HL-60/S4 treated with retinoic acid at 250 ng/mL for 4 days and 3 days (cell line): ENCODE results near the gene ACP2.

Experiments used
- in situ Hi-C: fragments of 300-500 bp; cut with MboI; formaldehyde crosslinking; loops from 2 replicates; pipeline ENCODE4 v1.7.0; 2022; ENCODE audit warnings: low sequenced_read_pairs

ACP2 gene

DNA sequence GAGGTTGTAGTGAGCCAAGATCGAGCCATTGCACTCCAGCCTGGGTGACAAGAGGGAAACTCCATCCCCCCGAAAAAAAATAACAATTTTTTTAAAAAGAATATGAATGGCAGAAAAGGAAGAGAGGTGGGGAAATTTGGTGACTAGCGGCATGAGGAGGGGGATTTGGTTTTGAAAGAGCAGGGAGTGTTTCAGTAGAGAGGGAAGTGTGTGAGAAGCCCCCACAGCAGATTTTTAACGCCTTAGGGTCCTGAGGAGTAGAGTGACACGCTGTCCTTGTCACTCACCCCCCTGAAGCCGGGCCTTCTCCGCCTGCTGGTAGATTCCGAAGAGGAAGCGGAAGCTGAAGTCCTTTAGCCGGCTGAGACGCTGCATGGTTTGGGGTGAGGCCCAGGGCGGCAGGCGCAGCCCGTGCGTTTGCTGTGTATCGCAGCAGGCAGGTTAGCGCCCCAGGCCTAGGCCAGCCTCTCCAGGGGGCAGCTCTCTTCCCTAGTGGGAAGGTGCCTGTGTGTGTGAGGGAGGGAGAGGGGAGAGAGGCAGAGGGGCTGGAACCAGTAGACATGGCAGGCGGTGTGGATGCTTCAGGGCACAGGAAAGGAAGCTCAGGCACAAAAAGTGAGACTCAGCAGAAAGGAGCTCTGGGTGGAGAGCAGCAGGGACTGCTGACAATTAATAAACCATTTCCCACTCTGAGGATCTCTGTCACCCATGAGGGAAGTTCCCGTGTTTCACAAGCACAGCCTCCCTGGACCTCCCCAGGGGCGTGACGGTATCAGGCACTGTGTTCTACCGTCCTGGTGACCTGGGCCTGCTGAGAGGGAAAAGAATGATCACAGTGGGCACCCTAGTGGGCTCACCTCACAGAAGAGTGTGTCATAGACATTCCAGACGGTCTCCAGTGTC is 3.9 kb downstream of the ACP2 start:
- in situ Hi-C loops = no loop called here

- in situ Hi-C loops = no loop called here
These were observed 5.2 kb downstream of the ACP2 start for GRCh38 chr11:47243454-47243853.

DNA sequence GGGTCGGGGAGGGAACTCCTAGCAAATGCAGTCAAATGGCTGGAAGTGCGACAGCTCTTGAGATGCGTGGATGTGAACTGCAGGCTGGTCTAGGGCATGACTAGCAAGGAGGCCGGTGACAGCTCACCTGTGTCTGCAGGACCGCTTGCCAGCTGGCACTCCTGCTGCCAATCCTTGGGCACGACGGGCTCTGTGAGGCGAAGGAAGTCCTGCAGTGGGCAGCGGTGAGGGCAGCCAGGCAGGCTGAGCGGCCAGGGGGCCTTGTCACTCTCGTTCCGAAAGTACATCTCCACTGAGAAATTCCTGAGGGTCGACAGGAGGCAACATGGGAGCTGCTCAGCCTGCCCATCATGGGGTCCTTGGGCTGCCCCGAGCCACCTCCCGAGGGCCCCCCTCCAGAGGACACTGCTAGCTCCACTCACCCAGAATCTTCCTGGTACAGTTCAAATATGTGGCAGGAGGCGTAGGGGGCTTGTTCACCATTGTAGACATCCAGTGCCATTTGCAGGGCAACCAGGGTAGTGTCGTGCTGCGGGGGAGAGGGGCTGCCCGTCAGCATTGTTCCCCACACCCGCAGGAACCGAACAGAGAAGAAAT is 5.9 kb downstream of the ACP2 start:
- in situ Hi-C loops = no loop called here

- in situ Hi-C loops = no loop called here
These were observed 6.7 kb downstream of the ACP2 start for GRCh38 chr11:47241841-47242301.

DNA sequence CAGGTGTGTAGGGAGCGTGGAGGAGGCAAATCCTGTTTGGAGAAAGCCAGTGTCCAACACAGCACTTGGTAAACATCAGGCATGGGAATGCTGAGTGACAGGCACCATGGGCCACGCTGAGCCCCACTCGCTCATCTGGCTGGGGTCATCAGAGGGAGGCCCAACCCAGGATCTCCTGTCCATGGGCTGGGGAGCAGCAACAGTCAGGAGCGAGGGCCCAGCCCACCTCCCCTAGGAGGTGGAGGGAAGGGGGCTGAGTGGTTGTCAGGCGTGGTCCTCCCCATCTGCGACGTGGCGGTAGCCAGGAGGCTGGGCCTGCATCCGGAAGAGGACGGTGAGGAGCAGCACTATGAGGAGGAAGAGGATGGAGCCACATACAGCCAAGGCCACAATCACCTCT is 8.8 kb downstream of the ACP2 start:
- in situ Hi-C loops = no loop called here

- in situ Hi-C loops = no loop called here
These were observed 12.1 kb downstream of the ACP2 start for GRCh38 chr11:47236482-47236881.

- in situ Hi-C loops = no loop called here
These were observed 13.5 kb downstream of the ACP2 start for GRCh38 chr11:47235163-47235562.

GRCh38 chr11:47234669-47235100 is 13.9 kb downstream of the ACP2 start:
- in situ Hi-C loops = no loop called here

GRCh38 chr11:47233989-47234668 is 14.5 kb downstream of the ACP2 start:
- in situ Hi-C loops = no loop called here

- in situ Hi-C loops = no loop called here
These were observed 15.6 kb downstream of the ACP2 start for GRCh38 chr11:47233051-47233450.

DNA sequence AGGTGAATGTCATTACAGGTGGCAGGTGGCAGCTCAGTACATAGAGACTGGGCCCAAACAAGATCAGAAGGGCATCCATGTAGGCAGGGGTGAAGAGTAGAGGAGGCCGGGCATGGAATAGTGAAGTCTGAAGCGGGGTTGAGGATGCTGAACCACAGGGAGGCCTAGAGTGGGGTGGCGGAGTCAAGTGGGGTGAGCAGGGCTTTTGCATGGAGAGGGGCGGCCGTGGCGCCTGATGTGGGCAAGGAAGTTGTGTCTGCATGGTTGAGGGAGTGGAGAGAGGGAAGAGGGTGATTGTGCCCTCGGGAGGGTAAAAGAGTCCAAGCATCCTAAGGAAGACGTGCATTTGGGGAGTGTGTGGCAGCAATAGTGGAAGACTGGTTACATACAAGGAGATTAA is 19.5 kb downstream of the ACP2 start:
- in situ Hi-C loops = no loop called here

- in situ Hi-C loops = no loop called here
These were observed 22.8 kb downstream of the ACP2 start for GRCh38 chr11:47225552-47226400.

DNA sequence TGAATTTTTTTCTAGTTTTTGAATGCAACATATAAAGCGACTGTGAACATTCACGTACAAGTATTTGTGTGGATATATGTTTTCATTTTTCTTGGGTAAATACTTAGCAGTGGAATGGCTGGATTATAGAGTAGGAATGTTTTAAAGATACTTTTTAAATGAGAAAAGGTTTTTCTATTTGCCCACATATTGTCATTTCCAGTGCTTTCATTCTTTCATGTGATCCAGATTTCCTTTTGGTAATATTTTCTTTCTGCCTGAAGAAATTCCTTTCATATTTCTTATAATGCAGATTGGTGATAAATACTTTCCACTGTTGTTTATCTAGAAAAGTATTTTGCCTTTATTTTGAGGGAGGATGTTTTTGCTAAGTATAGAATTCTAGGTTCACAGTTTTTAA is 25.9 kb downstream of the ACP2 start:
- in situ Hi-C loops = no loop called here

DNA sequence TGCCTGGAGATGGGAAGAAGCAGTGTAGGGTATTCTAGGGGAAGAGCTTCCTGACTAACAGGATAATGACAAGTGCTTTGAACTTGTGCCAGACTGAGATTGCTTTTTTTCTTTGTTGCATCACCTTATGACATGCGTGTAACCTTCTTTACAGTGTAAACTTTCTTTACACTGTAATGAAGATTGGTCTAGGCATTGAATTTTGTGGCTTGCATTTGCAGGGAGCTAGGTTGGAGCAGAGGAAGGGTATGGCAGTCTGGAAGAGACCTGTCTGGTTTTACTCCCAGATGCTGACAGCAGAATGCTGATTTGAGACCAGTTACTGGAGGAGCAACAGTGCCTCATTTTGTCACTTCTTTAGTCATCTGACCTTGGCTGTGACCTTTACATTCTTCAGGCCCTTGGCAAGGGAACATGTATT is 28.2 kb downstream of the ACP2 start:
- in situ Hi-C loops = no loop called here

- in situ Hi-C loops = no loop called here
These were observed 32.4 kb downstream of the ACP2 start for GRCh38 chr11:47216121-47216798.

DNA sequence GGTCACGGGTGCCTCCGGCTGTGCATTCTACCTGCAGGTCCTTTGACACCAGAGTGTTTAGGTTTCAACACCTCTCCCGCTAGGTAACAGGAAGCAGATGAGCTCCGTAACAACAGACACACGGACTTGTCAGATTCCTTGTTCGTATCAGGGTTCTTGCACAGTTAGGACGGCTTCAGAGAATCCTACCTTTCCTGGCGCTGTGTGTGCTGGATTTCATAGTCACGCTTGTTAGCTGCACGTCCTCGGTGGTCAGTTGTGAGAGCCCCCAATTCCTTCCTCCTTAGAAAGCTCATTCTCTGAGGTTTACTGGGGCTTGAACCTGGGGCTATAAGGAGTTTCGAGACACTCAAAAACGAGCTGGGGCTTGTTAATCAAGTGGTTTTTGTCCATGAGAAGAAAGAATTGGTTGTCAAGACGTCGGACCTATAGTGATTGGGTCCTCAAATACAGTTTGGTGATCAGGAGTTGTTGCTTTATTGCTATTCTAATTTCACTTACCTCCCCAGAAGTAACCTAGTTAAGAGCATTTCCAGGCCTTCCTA is 33.2 kb downstream of the ACP2 start:
- in situ Hi-C loops = no loop called here

GRCh38 chr11:47213950-47214565 is 34.6 kb downstream of the ACP2 start:
- in situ Hi-C loops = no loop called here

DNA sequence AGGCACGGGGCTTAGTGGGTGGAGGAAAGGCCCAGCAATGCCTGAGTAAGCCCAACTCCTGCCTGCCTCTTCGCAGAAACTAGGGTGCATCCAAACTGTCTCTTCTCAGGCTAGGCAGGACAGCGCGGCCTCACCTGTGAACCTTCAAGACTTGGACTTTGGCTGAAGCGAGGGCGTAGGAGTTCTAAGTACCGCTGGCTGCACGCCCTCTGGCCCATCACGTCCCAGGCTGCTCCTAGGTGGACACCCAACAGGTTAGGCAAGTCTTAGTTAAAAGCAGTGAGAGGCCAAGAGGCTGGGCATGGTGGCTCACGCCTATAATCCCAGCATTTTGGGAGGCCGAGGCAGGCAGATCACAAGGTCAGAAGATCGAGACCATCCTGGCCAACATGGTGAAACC is 35.7 kb downstream of the ACP2 start:
- in situ Hi-C loops = no loop called here

DNA sequence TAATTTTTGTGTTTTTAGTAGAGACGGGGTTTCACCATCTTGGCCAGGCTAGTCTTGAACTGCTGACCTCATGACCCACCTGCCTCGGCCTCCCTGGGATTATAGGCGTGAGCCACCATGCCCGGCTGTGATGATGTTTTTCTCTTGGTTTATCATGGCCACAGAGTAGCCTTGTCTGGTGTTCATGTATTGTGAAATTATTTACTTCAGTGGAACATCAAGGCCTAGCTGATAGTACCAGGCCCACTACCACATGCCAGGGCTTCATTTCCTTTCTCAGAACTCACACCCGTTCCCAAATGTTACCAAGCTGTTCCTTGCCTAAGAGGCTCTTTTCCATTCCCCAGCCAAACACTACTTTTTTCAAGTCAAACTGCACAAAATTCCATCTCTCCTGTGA is 40.0 kb downstream of the ACP2 start:
- in situ Hi-C loops = no loop called here
